Measurements from ENCODE around the gene CEACAM21.

Gene CEACAM21

DNA sequence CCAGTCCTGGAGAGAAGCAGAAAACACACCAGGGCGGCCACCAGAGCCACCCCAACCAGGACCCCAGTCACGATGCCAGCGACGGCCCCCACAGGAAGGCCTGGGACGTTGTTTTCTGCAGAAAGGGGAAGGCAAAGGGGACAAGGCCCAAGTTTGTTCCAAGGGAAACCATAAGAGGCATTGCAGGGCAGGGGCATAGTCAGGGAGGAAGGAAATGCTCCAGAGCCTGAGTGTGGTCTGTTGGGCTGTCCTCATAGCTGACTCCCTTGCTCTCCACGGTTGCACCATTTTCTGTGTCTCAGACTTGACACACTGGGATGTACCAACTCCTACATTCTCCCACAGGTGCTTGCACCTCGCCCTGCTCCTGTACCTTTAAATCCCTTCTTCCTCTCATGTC, 45.7 kb downstream of the CEACAM21 start:
- no peak for DNase-seq

DNA sequence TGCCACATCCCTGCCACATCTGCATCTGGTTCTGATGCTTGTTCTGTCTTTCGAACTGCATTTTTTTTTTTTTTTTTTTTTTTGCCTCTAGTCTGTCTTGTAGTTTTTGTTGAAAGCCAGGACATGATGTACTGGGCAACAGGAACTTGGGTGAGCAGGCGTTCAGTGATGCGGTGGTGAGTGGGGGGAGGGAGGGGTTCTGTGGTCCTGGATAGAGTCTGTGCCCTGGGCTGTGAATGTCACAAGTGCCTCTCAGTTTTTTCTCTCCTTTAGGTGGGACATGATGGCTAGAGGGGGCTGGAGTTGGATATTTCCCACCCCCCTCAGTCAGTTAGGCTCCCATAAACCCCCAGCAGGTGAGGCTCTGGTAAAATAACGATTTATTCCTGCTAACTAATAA, 47.4 kb downstream of the CEACAM21 start:
- DNase-seq: no peak

DNA sequence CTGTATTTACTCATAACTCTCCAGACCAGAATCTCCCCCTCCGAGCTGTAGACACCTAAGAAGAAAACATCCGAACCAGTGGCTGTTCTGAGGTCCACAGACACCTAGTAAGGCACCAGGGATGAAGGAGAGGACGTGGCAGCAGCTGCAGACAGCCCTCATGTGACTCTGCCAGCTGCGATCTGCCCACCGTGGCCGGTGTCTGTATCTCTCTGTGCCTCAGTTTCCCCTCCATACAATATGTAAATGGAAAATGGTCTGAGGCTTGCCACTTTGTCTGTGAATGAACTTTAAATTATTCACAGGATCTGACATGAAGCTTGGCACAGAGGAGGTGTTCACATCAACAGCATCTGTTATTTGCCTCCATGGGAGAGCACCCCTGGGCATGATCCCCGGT, 48.5 kb downstream of the CEACAM21 start:
- DNase-seq: no peak

DNA sequence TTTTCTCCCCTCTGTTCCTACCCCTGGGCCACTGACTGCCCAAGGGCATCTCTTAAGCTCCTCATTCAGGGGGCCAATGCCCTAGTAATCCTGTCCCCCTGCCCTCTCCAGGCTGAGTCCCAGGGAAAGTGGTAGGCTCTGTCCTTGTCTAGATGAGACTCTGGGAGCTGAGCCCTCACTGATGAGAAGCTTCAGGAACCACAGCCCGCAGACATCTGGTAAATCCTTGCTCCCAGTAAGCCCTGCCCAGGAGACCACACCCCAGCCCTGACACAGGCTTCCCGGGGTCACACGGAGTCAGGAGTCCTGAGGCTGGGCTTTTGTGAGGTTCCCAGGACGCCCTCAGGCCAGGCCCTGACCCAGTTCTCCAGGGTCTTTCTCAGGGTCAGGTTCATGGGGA, 49.0 kb downstream of the CEACAM21 start:
- no peak for DNase-seq

DNA sequence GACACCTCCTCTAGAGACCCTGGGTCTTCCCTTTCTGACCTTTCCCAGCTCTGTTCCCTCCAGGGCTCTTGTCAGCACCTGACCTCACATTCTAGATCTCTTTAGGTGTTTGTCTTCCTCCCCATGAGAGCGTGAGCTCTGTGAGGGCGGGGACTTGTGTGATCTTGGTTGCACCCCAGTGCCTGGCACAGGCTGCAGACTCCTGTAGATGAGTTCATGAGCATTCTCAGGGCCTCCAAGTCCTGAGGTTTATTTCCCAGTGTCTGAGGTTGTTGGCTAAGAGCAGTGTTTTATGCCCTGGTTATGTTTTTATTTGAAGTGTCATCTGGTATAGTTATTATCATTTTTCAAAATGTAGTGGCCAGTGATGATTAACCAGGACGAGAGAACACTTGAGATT, 50.3 kb downstream of the CEACAM21 start:
- no peak for DNase-seq

DNA sequence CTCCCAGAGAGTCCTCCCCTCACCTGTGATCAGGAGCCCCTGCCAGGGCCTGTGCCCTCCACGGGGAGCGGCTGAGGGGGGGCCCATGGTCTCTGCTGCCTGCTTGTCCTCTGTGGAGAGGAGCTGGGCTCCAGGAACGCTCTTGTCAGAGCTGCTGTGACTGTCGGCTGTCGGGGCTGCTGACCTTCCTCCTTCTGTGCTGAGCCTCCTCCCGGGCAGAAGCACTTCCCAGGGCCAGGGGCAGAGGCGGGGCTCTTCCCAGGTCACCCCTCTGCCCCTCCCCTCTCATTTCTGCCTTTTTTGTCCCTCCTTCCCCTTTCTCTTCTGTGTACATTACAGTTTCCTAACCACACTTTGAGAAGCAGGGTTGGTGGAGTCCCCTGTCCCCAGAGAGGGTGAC, 50.9 kb downstream of the CEACAM21 start, which contains the start of gene CEACAM4:
CEACAM4 (minus strand) TSS at position 198 of the 400 bp plus-strand sequence; CDS start at position 87, 111 bp downstream.
- DNase-seq: no peak

DNA sequence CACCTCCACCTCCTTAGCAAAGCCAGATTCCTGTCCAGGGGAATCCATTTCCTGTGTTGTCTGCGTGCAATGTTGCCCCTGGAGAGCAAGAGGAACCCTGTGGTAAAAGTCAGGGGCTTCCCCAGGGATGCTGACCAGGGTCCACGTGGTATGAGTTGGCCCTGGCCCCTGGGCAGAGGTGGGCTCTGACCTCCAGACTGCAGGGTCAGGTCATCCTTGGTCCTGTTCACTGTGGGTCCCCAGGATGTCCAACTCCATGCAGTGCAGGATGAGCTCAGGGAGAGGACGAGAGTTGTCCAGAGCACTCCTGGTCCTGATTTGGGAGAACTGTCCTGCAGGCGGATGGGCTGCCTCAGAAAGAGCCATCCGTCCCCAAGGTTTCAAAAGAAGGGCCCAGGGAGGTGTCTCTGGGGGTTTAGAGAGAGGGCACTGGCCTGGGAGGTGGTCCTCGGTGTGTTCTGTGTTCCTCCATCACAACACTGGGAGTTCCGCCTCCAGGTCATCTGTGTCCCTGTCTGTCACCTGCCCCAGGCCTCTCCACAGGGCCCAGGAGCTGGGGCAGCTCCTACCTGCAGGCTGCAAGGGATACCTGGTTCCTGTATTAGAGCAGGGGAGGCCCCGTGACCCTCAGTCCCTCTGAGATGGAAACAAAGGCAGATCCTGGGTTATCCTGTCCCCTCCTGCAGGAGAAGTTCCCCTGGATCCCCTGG, 52.2 kb downstream of the CEACAM21 start:
- DNase-seq: no peak

All from NK-92 treated with Interleukin-12 subunit alpha and Interleukin-12 subunit beta, amount 100 ng/mL, for 24 hours (cell line).